ENCODE results near the gene PARD3.
"Not testable (repeated sequence)": the region's sequence is repeated elsewhere in the genome, so short reads cannot be mapped to it uniquely, and the experiment has no call there.

Gene PARD3

DNA sequence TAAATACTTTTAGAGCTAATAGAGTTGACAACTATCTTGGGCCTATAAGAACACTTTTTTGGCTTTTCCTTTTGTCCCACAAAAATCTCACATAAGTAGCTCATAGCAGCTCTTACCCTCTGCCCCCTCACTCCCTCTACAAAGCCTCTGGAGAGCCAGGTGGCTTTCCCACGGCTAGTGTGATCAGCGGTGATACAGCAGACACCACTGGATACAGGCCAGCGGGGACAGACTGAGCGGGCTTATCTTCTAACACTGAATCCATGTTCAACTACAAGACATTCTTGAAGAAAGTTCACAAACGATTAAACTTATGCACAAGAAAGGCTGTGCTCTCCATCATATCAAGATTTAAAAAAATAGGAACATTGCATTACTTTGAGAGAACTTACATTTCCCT is 377.2 kb downstream of the PARD3 start:
- DNase-seq = no peak

DNA sequence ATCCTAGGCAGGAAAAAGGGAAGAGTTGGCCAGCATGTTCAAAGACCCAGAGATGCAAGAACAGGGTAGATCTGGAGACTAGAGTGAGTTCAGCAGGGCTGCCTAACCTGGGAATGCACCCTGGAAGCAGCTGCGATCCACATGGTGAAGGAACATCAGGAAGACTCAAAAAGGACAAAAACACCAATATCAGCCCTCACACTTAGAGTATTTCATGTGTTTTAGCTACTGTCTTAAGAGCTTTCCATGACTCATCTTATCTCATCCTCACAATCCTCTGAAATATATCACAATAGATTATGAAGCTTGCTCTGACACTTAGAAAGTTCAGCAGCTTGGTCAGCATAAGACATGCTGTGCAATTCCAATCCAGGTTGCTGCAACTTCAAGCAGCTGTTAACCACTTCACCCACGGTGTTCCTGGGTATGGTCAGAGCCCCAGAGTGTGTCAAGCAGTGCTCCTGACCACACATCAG is 380.9 kb downstream of the PARD3 start:
- DNase-seq = no peak

DNA sequence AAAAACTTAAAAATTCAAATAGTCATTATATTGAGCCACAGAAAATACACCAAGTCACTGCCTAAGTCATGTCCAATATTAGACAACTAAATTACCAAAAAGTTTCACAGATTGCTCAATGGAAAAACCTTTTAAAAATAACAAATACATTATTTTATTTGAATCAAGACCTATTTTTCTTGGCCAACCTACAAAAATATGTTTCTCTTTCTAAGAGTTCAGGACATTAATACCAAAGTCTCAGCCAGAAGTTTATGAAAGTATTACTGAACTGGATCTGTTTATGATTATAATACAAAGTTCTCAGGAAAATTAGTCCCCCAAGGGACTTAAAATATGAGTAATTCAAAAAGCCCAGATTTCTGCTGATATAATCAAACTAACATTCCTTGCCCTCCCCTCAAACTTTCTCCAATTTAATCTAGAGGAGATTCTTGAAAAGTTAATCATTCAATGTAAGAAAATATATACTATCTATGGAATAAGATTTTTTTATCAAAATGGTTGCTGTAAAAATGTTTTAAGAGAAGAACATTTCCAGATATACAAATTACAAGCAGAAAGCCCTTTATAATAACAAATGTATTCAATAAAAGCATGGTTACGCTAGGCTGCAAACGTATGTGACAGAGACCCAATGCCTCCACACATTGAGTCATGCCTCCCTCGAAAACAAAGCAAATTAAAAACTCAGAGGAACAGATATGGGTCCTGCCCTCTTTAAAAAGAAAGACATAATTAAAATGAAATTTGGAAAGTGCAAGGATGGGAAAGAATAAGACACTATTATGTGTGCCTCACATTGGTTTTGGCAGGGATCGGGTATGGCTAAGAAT is 381.6 kb downstream of the PARD3 start:
- no peak for DNase-seq

DNA sequence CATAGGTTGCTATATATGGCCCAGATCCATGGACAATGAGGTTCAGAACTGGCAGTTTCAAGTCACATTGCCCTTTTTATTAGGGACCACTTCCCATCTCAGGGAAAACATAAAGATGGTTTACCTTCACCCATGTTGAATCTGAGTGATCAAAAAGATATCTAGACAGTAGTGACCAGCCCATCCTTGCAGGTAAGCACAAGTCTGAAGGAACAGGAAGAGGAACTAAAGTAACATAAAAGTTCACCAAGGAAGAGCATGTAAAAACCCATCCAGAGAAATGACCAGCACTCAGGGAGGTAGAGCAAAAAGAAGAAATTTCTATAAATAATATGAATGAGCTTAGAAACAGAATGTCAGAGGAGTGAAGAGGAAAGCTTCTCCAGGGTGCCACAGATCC is 382.5 kb downstream of the PARD3 start:
- no peak for DNase-seq

DNA sequence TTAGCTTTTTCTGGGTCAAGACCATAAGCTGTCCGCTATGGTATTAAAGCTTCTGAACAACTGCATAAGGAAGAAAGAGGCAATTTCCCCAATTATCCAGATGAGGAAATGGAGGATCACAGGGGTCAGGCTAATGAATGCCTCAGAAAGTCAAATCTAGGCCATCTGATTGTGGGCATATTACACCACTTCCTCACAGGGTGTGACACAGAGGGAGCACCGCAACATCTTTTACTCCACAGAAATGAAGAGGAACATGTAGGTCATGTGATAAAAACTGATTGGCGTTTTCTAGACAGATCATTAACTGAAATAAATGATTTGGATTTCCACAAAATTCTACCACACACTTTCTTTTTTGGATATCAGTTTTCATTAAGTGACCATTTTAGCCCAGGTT is 384.4 kb downstream of the PARD3 start:
- no peak for DNase-seq

DNA sequence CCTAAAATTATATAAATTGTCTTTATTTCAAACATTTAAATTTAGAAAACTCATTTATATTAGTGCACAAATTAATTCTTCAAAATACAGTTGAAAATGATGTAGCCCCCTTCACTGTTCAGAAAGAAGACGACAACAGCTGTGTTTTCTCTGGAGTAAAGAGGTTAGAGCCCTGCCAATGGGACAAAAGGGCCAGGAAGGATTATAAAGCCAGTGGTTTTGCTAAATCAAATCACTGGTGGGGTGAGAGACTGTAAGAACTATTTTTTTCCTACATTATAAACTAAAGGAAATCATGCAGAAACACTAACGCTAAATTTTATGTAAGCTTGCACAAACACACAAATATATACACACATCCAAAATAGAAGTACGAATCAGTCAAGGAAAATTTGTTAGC is 386.6 kb downstream of the PARD3 start:
- no peak for DNase-seq

DNA sequence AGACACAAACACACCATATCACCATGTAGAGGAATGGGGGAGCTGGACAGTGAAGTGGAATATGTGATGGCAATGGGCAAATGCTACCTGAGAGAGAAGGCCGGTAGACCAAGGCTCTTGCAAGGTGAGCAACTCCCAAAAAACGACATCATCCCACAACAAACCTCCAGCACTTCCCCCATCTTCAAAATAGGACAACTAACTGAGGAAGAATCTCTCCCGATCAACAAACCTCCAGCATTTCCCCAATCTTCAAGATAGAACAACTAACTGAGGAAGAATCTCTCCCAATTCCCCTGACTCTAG is 387.2 kb downstream of the PARD3 start:
- no peak for DNase-seq

DNA sequence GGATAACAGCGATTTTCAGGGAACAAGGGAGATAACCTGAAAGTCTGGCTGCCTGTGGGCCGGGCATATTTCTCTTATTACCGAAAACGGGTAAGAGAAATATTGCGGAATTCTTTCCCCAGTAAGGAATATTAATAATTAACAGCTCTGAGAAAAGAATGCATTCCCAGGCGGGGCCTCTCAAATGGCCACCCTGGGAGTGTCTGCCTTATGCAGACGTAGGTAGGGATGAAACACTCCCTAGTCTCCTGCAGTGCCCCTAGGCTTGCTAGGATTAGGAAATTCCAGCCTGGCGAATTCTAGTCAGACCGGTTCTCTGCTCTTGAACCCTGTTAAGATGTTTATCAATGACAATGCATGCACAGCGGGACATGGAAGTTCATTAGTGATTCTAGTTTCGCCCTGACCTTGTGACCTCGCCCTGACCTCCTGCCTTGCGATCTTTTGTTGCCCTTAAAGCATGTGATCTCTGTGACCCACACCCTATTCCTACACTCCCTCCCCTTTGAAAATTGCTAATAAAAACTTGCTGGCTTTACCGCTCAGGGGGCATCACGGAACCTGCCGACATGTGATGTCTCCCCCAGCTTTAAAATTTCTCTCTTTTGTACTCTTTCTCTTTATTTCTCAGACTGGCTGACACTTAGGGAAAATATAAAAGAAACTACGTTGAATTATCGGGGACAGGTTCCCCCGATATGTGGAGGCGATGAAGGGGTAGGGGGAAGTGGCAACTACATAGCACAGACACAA is 387.8 kb downstream of the PARD3 start:
- DNase-seq = not testable (repeated sequence)

DNA sequence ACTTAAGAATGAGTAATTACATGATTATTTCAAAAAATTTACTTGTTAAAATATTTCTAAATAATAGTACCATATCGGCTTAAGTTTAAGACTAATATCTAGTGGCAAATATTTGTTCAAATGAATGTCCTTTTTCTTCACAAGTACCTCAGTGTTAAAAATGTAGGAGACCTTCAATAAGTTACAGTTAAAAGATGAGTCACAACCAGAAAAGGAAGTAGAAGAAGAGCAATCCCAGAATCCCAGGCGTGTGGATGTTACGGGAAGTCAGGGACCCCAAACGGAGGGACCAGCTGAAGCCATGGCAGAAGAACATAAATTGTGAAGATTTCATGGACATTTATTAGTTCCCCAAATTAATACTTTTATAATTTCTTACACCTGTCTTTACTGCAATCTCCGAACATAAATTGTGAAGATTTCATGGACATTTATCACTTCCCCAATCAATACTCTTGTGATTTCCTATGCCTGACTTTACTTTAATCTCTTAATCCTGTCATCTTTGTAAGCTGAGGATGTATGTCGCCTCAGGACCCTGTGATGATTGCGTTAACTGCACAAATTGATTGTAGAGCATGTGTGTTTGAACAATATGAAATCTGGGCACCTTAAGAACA is 388.4 kb downstream of the PARD3 start:
- DNase-seq = not testable (repeated sequence)

DNA sequence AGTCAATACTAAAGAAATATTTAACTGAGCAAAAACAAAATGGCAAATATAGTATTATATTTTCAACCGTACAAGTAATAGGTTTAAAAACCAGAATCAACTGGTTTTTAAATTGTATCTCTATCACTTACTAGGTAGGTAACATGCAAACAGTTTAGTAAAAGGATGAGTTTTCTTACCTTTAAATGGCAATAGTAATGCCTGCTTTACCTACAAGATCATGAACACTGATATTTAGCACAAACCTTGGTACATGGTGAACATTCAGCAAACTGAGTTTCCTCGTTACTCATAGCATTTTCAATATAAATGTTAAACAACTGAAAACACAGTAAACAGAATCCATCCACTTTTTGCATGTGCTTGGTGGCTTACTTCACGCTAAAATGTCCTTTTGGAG is 389.1 kb downstream of the PARD3 start:
- DNase-seq = no peak

DNA sequence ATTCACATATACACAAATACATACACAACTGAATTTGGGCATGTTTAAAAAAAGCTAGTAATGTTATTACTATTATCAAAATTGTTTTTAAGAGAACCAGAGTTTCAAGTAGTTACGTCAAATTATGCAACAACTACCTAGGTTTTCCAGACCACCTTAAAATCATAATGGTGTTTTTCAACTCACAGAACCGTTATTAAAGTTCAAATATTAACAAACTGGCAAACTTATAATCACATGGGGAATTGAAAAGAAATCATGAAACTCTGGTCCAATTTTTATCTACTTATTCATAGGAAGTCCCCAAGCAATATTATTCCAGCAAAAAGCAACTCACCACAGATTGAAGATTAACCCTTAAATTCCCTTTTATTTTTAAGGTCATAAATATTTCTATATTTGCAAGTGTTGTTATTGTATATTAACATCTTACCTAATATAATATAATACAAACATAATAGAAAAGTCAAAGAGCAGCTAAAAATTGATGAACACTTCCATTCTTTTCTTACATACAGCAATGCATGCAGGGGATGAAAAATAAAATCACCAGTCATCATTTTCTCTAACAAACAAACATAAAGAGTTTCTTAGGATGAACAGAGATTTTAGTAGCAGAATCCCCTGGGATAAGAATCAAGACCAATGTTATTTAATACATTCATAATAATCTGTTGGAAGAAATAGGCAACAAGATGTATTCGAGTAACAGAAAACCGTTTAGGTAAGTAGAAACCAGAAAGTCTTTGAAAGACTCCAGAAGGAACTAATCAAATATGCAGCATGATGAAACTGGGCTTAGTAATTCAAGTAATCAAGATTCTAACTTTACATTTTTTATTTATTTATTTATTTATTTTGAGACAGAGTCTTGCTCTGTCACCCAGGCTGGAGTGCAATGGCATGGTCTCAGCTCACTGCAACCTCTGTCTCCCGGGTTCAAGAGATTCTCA is 391.1 kb downstream of the PARD3 start:
- no peak for DNase-seq

DNA sequence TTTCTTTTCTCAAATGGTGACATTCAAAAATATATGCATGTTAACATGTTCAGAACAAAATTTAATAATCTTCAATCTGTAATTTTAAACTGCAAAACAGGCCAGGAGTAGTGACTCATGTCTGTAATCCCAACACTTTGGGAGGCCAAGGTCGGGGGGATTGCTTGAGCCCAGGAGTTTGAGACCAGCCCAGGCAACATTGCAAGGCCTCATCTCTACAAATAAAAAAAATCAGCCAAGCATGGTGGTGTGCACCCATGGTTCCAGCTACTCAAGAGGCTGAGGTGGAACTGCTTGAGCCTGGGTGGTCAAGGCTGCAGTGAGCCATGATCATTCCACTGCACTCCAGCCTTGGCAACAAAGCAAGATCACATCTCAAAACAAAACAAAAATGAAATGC is 394.3 kb downstream of the PARD3 start:
- no peak for DNase-seq

DNA sequence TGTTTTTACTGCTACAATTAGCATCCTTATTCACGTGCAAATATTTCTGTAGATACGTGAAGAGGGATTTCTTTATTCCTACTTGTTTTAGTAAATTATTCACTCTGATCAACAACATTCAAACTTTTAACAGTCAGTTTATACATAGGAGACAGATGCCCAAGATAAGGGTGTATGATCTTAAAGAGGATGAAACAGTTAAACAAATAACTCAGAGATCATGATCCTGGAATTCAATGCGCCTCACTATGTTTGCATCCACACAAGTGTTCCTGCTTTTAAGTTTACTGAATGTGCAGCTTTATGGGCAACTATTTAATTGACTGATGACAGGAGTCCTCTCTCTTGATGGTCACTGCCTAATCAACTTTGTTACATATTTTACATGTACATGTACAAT is 394.8 kb downstream of the PARD3 start:
- DNase-seq = no peak

DNA sequence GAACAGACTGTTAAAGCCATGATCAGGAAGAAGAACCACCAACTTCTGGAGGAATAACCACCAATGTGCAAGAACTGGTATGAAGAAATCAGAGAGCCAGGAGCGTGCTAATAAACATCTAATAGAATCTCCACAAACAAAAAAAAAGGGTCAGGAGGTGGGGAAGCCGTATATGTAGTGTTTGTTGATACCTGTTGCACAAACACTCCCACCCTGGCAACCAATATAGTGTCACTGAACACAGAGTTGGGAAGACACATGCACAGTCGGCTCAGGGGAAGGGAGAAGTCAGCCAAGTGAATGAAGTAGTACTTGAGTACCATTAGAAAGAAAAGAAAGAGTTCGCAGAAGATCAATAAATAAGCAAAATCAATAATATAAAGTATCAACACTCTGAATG is 400.1 kb downstream of the PARD3 start:
- no peak for DNase-seq

DNA sequence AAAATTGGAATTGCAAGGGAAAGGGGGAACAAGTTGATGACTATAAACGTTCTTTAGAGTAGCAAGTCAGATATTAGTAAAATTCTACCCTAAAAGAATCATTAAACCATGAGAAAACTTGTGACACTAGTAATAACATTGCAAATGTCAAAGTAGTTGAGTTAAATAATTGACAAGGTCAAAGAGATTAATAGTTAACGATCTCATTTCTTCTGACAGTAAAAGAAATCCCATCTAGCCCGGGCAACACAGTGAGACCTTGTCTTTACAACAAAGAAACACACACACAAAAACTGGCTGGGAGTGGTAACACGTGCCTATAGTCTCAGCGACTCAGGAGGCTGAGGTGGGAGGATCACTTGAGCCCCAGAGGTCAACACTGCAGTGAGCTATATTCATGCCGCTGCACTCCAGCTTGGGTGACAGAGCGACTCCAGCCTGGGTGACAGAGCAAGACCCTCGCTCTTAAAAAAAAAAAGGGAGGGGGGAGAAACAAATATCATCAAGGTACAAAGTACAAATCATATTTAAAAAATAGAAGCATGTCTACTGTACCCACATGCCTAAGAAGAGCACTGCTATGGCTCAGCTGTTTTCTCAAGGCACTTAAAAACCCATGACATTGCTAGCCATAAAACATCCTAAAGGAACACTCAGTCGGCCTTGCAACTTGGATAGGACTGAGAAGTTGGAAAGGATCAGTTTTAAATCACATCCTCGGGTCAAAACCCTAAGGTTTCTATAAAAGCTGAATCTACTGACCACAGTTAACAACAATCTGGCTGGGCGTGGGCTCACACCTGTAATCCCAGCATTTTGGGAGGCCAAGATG is 401.1 kb downstream of the PARD3 start:
- DNase-seq = no peak

DNA sequence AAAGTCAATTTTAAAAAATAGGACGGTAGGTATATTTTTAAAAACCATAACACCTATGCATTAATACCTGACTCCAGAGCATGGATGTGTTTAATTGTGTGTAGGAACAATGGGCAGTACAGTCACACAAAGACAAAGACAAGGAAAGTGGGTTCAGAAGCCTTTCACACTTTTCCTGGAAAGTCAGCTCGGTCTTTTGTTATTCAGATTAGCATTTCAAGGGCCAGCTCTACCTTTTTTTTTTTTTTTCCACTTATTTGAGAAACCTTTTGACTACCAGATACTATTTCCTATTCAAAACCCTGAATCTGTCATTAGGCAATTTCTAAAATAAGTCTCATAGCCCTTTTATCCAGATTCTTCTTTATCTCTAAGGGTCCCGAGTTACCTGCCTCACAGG is 401.9 kb downstream of the PARD3 start:
- DNase-seq = no peak

DNA sequence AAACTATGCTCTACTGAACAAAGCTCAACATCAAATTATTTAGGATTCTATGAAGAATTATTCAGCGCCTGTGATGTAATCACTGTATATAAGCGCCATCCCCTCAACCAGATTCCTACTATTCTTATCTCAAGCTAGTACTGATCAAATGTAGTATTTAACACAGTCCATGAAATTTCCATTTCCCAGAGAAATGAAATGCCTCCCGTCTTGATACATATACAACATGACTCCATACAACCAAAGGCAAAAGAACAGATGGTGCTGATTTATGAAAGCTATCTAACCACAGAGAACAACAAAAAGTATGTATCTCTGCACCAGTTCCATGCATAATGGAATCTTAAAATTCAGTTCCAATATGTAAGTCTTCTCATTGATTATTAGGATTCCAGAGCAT is 406.1 kb downstream of the PARD3 start:
- no peak for DNase-seq

DNA sequence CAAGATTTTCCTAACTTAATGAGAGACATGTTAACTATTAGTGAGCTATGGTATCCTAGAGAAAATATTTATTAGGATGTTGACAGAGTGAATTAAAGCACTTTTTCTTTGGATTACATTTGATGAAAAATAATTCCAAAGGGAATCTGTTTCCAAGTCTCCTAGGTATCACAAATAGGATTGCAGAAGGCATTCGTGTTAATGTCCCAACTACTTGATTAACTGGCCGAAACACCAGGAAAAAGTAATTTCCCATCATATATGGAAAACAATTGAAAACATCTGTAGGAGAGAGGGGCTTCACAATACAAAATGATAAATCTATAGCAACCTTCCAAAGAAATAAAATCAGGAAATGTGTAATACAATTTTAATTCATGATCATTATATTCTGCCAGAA is 406.7 kb downstream of the PARD3 start:
- no peak for DNase-seq

DNA sequence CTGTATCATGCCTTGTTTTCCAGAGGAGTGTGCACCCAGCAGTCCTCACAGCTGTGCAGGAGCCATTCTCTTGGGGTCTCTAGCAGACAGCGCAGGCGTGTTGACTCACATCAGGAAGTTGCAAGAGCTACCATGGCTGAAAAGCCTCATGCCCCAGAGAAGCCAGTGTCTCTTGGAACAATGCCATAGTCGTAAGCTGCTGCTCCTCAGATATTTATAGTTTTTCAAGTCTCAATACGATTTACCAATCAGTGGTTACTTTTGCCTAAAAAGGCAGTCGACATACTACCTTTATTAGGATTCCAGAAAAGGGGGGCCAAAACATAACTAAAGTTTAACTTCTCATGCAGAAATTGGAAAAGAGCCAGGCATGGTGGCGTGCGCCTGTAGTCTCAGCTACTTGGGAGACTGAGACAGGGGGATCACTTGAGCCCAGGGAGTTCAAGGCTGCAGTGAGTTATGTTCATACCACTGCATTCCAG is 407.7 kb downstream of the PARD3 start:
- DNase-seq = no peak

DNA sequence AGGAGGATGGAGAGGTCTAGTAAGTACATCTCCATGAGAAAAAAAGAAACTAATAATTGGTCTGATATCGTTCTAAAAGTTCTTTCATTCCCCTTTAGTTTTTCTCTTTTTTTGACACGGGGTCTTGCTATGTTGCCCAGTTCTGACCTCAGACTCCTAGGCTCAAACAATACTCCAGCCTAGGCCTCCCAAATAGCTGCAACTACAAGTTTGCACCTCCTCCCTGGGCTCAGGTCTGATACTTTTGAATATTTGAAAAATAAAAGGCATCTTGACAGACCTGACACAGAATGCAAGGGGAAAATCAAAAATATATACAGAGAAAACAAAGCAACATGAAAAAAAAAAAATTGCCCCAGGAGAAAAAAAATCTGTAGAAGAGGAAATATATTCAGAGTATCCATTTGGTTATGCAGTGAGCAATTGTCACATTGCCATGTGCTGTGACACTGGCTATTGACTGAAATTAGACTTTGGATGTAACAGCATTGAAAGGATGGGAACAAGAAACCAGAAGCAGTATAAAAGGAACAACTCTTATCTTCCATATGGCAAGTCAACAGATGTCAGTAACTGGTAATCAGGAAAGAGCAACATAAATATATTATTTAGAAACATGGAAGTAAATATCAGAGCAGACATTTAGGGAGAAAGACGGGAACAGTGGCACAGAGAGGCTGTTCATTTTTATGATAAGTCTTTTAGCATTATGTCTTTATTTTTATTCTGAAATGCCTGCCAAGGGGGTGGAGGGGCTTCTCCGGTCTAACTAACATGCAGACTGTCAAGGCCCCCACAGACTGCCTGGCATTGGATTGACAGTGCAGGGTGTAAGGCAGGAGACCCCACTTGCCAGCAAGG is 408.4 kb downstream of the PARD3 start:
- no peak for DNase-seq
